BLaER1 treated with 17β-estradiol and CSF1 and Interleukin-3, amounts not matched to agents 10 nM and 100 nM (cell line): Measurements from ENCODE around the gene DPF3.

ENCODE experiments used
- H3K27ac ChIP-seq, 11 experiments: shearing (Covaris generic); formaldehyde crosslinking; 2 replicates each; pipeline ENCODE4 v1.8.1; 2022
- H3K27me3 ChIP-seq, 11 experiments: shearing (Covaris generic); formaldehyde crosslinking; 2 replicates each; pipeline ENCODE4 v1.8.1; 2022
- H3K36me3 ChIP-seq, 11 experiments: shearing (Covaris generic); formaldehyde crosslinking; 2 replicates each; pipeline ENCODE4 v1.8.1; 2022
- H3K4me1 ChIP-seq, 10 experiments: shearing (Covaris generic); formaldehyde crosslinking; 2 replicates each; pipeline ENCODE4 v1.8.1; 2022
- H3K4me2 ChIP-seq, 11 experiments: shearing (Covaris generic); formaldehyde crosslinking; 2 replicates each; pipeline ENCODE4 v1.8.1; 2022
- H3K4me3 ChIP-seq, 10 experiments: shearing (Covaris generic); formaldehyde crosslinking; 2 replicates each; pipeline ENCODE4 v1.8.1; 2022
- H3K9ac ChIP-seq, 11 experiments: shearing (Covaris generic); formaldehyde crosslinking; 2 replicates each; pipeline ENCODE4 v1.8.1; 2022
- H3K9me3 ChIP-seq, 11 experiments: shearing (Covaris generic); formaldehyde crosslinking; replicated peaks in 1 of 11; 2 replicates each; pipeline ENCODE4 v1.8.1; 2022
- H4K20me1 ChIP-seq, 11 experiments: shearing (Covaris generic); formaldehyde crosslinking; 2 replicates each; pipeline ENCODE4 v1.8.1; 2022
- Cebpa-rat ChIP-seq, 11 experiments: shearing (Covaris generic); IDR thresholded peaks; 2 replicates each; pipeline ENCODE4 v1.8.1; 2022

Gene DPF3

GRCh38 chr14:72618424-72618823, 275.5 kb downstream of the DPF3 start:
- Histone ChIP-seq H3K4me1 (peaks cover 36 to 88% (median 79%) of the 10 kb centered on the region in 10 experiments), H3K9me3 (peaks cover 2 to 13% (median 8%) of the 10 kb centered on the region in 11 experiments; a peak in 14 of 22 replicates), H3K4me3 (no peak overlapping the region), H3K36me3 (no peaks in the 10 kb centered on the region), H3K27me3 (peaks cover 0 to 4% (median 0%) of the 10 kb centered on the region in 11 experiments; a peak in 1 of 22 replicates), H3K9ac (no peak overlapping the region), H3K4me2 (peak overlapping the region in 10 of 11 experiments; percentile 73 to 95 (median 84); a peak in 16 of 22 replicates), H3K27ac (no peak overlapping the region), H4K20me1 (no peaks in the 10 kb centered on the region)
- no peak for TF ChIP-seq Cebpa-rat (IDR thresholded peaks at IDR 0.05)

- Histone ChIP-seq H3K27ac (peak overlapping the region in 1 of 11 experiments; percentile 43; a peak in 1 of 22 replicates), H3K4me3 (no peak overlapping the region), H4K20me1 (no peaks in the 10 kb centered on the region), H3K4me2 (peak overlapping the region; percentile 45 to 95 (median 84)), H3K27me3 (peaks cover 0 to 4% (median 0%) of the 10 kb centered on the region in 11 experiments; a peak in 1 of 22 replicates), H3K9me3 (peaks cover 0 to 5% (median 3%) of the 10 kb centered on the region in 11 experiments; a peak in 5 of 22 replicates), H3K4me1 (peaks cover 44 to 97% (median 88%) of the 10 kb centered on the region in 10 experiments), H3K36me3 (no peaks in the 10 kb centered on the region), H3K9ac (peak overlapping the region in 2 of 11 experiments; percentile 6 to 21; a peak in 1 of 22 replicates)
- no peak for TF ChIP-seq Cebpa-rat (IDR thresholded peaks at IDR 0.05)
These were observed 276.4 kb downstream of the DPF3 start for GRCh38 chr14:72617391-72618031.

- no peak for TF ChIP-seq Cebpa-rat (IDR thresholded peaks at IDR 0.05)
- Histone ChIP-seq H3K9ac (no peak overlapping the region), H3K36me3 (no peaks in the 10 kb centered on the region), H3K27ac (no peak overlapping the region), H3K9me3 (no peaks in the 10 kb centered on the region), H3K4me1 (peaks cover 44 to 100% (median 89%) of the 10 kb centered on the region in 10 experiments), H3K4me2 (peak overlapping the region in 10 of 11 experiments; percentile 73 to 95 (median 84); a peak in 20 of 22 replicates), H3K27me3 (peaks cover 0 to 4% (median 0%) of the 10 kb centered on the region in 11 experiments; a peak in 1 of 22 replicates), H4K20me1 (no peaks in the 10 kb centered on the region), H3K4me3 (no peak overlapping the region)
These were observed 277.1 kb downstream of the DPF3 start for GRCh38 chr14:72616811-72617210.

- peaks cover 44 to 95% (median 84%) of the 10 kb centered on the region in 10 experiments for H3K4me1 ChIP-seq
- H3K4me3 ChIP-seq = no peak overlapping the region
- peaks cover 0 to 4% (median 0%) of the 10 kb centered on the region in 11 experiments; a peak in 1 of 22 replicates for H3K27me3 ChIP-seq
- H3K4me2 ChIP-seq = peak overlapping the region in 9 of 11 experiments; percentile 80 to 95 (median 89); a peak in 16 of 22 replicates
- TF ChIP-seq Cebpa-rat (IDR thresholded peaks at IDR 0.05) = no peak
- no peaks in the 10 kb centered on the region for H3K36me3 ChIP-seq
- no peak overlapping the region for H3K9ac ChIP-seq
- H3K27ac ChIP-seq = peak overlapping the region in 1 of 11 experiments; percentile 30; a peak in 1 of 22 replicates
- no peaks in the 10 kb centered on the region; a peak in 1 of 22 replicates for H4K20me1 ChIP-seq
- no peaks in the 10 kb centered on the region for H3K9me3 ChIP-seq
These were observed 277.6 kb downstream of the DPF3 start for GRCh38 chr14:72616294-72616693.

- TF ChIP-seq Cebpa-rat (IDR thresholded peaks at IDR 0.05) = no peak
- H3K27ac ChIP-seq = peak overlapping the region in 8 of 11 experiments; percentile 3 to 67 (median 59); a peak in 11 of 22 replicates
- H3K36me3 ChIP-seq = no peaks in the 10 kb centered on the region
- H3K9me3 ChIP-seq = no peaks in the 10 kb centered on the region
- peak overlapping the region in 7 of 11 experiments; percentile 25 to 65 (median 58); a peak in 10 of 22 replicates for H3K9ac ChIP-seq
- H3K4me3 ChIP-seq = no peak overlapping the region; a peak in 1 of 20 replicates
- no peaks in the 10 kb centered on the region; a peak in 1 of 22 replicates for H4K20me1 ChIP-seq
- H3K27me3 ChIP-seq = peaks cover 0 to 4% (median 0%) of the 10 kb centered on the region in 11 experiments; a peak in 1 of 22 replicates
- H3K4me2 ChIP-seq = peak overlapping the region; percentile 67 to 95 (median 89)
- peaks cover 44 to 88% (median 77%) of the 10 kb centered on the region in 10 experiments for H3K4me1 ChIP-seq
These were observed 278.3 kb downstream of the DPF3 start for GRCh38 chr14:72615451-72616121.

- no peaks in the 10 kb centered on the region for H3K9me3 ChIP-seq
- no peak for TF ChIP-seq Cebpa-rat (IDR thresholded peaks at IDR 0.05)
- H3K36me3 ChIP-seq = no peaks in the 10 kb centered on the region
- peak overlapping the region in 8 of 11 experiments; percentile 25 to 65 (median 56); a peak in 12 of 22 replicates for H3K9ac ChIP-seq
- H3K27me3 ChIP-seq = peaks cover 0 to 4% (median 0%) of the 10 kb centered on the region in 11 experiments; a peak in 1 of 22 replicates
- peaks cover 44 to 82% (median 72%) of the 10 kb centered on the region in 10 experiments for H3K4me1 ChIP-seq
- peak overlapping the region in 9 of 11 experiments; percentile 3 to 67 (median 56); a peak in 13 of 22 replicates for H3K27ac ChIP-seq
- H4K20me1 ChIP-seq = no peaks in the 10 kb centered on the region; a peak in 1 of 22 replicates
- peak overlapping the region; percentile 67 to 95 (median 89) for H3K4me2 ChIP-seq
- H3K4me3 ChIP-seq = peak overlapping the region in 1 of 10 experiments; percentile 39; a peak in 2 of 20 replicates
These were observed 278.9 kb downstream of the DPF3 start for GRCh38 chr14:72614891-72615415.

GRCh38 chr14:72614365-72614764, 279.5 kb downstream of the DPF3 start:
- Histone ChIP-seq H3K9me3 (no peaks in the 10 kb centered on the region), H4K20me1 (no peaks in the 10 kb centered on the region; a peak in 1 of 22 replicates), H3K27me3 (peaks cover 0 to 4% (median 0%) of the 10 kb centered on the region in 11 experiments; a peak in 1 of 22 replicates), H3K36me3 (no peaks in the 10 kb centered on the region), H3K4me2 (peak overlapping the region; percentile 68 to 95 (median 87)), H3K9ac (peak overlapping the region in 4 of 11 experiments; percentile 5 to 38 (median 16); a peak in 3 of 22 replicates), H3K4me3 (no peak overlapping the region; a peak in 1 of 20 replicates), H3K27ac (peak overlapping the region in 6 of 11 experiments; percentile 14 to 63 (median 39); a peak in 6 of 22 replicates), H3K4me1 (peaks cover 44 to 76% (median 69%) of the 10 kb centered on the region in 10 experiments)
- no peak for TF ChIP-seq Cebpa-rat (IDR thresholded peaks at IDR 0.05)

- Histone ChIP-seq H3K4me1 (peaks cover 44 to 72% (median 66%) of the 10 kb centered on the region in 10 experiments), H3K27ac (peak overlapping the region in 7 of 11 experiments; percentile 14 to 63 (median 32); a peak in 8 of 22 replicates)
- TF ChIP-seq Cebpa-rat (IDR thresholded peaks at IDR 0.05) = no peak
These were observed 280.0 kb downstream of the DPF3 start for GRCh38 chr14:72613975-72614319.

More at GRCh38 chr14:72613975-72614319, 280.0 kb downstream of the DPF3 start:
- H4K20me1 ChIP-seq = no peaks in the 10 kb centered on the region; a peak in 1 of 22 replicates
- H3K9me3 ChIP-seq = no peaks in the 10 kb centered on the region
- peak overlapping the region in 4 of 11 experiments; percentile 5 to 38 (median 10); a peak in 3 of 22 replicates for H3K9ac ChIP-seq
- H3K4me3 ChIP-seq = no peak overlapping the region; a peak in 1 of 20 replicates
- H3K36me3 ChIP-seq = no peaks in the 10 kb centered on the region
- peak overlapping the region; percentile 68 to 95 (median 87) for H3K4me2 ChIP-seq
- peaks cover 0 to 4% (median 0%) of the 10 kb centered on the region in 11 experiments; a peak in 1 of 22 replicates for H3K27me3 ChIP-seq
